ENCODE data around the gene KRT3. TPM values are rescaled to one million over a fixed set of nuclear protein-coding genes. Genes with fewer than 3 reads are reported as not detected.

The KRT3 gene
- total RNA-seq, 1 experiment from 2014 or later = not detected

DNA sequence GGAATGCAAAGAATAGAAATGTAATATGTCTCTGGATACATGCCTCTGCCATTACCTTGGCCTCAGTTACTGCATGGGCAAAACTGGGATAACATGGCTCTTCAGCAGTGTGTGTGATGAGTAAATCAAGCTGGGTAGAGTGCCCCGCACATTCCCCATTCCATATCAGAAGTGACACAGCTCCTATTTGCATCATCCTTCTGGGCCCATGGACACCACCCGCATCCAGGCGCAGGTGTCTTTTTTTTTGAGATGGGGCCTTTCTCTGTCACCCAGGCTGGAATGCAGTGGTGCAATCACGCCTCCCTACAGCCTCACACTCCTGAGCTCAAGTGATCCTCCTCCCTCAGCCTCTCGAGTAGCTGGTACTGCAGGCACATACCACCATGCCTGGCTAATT is 50.4 kb downstream of the KRT3 start:
- no peak for TF ChIP-seq CTCF (IDR thresholded peaks at IDR 0.05; ENCODE audit: unreplicated experiment)
- H3K27me3 Mint-ChIP-seq (ENCODE audit: insufficient read depth, unreplicated experiment) = peaks cover 64% of the 10 kb centered on the region
- intact Hi-C loops (cut with micrococcal nuclease) = no loop called here
- ChIA-PET POLR2A (interaction anchor here (0.6 kb wide), 2 partner anchors 28 to 596 kb away, joined by 3 read pairs; no protein-coding TSS in a partner anchor), CTCF (interaction anchor here (0.7 kb wide), 1 partner anchor 29 kb away, joined by 3 read pairs; no protein-coding TSS in a partner anchor)
- H3K4me3 Mint-ChIP-seq (ENCODE audit: unreplicated experiment) = no peak overlapping the region
- H3K9me3 Mint-ChIP-seq (ENCODE audit: unreplicated experiment) = no peaks in the 10 kb centered on the region
- no peak for DNase-seq (ENCODE audit: unreplicated experiment)
- no TSS peak for BruUV-seq (replicated peaks)
- no peaks in the 10 kb centered on the region for H3K4me1 Mint-ChIP-seq (ENCODE audit: insufficient read depth, unreplicated experiment)
- no peak overlapping the region for H3K27ac Mint-ChIP-seq (ENCODE audit: low read depth, unreplicated experiment)
- no peaks in the 10 kb centered on the region for H3K36me3 Mint-ChIP-seq (ENCODE audit: insufficient read depth, unreplicated experiment)

DNA sequence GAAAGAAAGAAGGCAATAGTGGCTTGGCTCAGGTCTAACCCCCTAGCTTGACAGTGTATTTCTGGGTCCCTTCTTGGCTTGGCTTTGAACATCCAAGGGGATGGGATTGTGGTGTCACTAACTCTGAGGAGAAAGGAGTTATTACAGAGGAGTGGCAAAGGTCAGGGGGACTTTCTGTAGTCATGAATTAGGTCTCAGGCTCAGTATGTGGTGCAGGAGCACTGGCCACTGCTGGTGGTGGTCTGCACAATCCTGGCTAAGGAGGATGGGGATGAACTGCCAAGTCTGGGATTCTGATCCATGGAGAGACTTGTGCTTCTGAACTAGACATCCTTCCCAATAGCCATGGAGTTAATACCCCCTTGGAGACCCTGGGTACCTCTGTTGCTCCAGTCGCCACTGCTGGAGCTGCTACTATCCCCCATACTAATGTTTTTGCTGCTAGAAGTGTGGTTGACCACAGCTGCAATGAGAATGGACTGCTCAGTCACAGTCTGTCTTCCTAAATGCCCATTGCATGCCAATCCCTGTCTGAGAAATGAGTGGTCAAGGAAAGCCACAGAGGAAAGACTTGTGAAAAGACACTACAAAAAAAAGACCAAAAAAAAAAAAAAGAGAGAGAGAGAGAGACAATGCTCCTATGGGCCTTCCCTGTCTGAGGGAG is 51.3 kb downstream of the KRT3 start:
- no peak overlapping the region for H3K4me3 Mint-ChIP-seq (ENCODE audit: unreplicated experiment)
- H3K4me1 Mint-ChIP-seq (ENCODE audit: insufficient read depth, unreplicated experiment) = no peaks in the 10 kb centered on the region
- H3K27ac Mint-ChIP-seq (ENCODE audit: low read depth, unreplicated experiment) = no peak overlapping the region
- DNase-seq (ENCODE audit: unreplicated experiment) = no peak
- peaks cover 62% of the 10 kb centered on the region for H3K27me3 Mint-ChIP-seq (ENCODE audit: insufficient read depth, unreplicated experiment)
- no TSS peak for BruUV-seq (replicated peaks)
- CTCF ChIA-PET = no interaction called here
- POLR2A ChIA-PET = interaction anchor here (0.7 kb wide), 1 partner anchor 26 kb away, joined by 3 read pairs; no protein-coding TSS in a partner anchor
- no peak for TF ChIP-seq CTCF (IDR thresholded peaks at IDR 0.05; ENCODE audit: unreplicated experiment)
- H3K36me3 Mint-ChIP-seq (ENCODE audit: insufficient read depth, unreplicated experiment) = no peaks in the 10 kb centered on the region
- intact Hi-C loops (cut with micrococcal nuclease) = no loop called here
- H3K9me3 Mint-ChIP-seq (ENCODE audit: unreplicated experiment) = no peaks in the 10 kb centered on the region

- TF ChIP-seq CTCF (IDR thresholded peaks at IDR 0.05; ENCODE audit: unreplicated experiment) = no peak
- H3K27me3 Mint-ChIP-seq (ENCODE audit: insufficient read depth, unreplicated experiment) = peaks cover 48% of the 10 kb centered on the region
- intact Hi-C loops (cut with micrococcal nuclease) = no loop called here
- no peak overlapping the region for H3K27ac Mint-ChIP-seq (ENCODE audit: low read depth, unreplicated experiment)
- no peaks in the 10 kb centered on the region for H3K4me1 Mint-ChIP-seq (ENCODE audit: insufficient read depth, unreplicated experiment)
- no TSS peak for BruUV-seq (replicated peaks)
- ChIA-PET CTCF (no interaction called here), POLR2A (interaction anchor here (0.5 kb wide), 1 partner anchor 752 kb away, joined by 3 read pairs; no protein-coding TSS in a partner anchor)
- no peak for DNase-seq (ENCODE audit: unreplicated experiment)
- H3K36me3 Mint-ChIP-seq (ENCODE audit: insufficient read depth, unreplicated experiment) = no peaks in the 10 kb centered on the region
- H3K4me3 Mint-ChIP-seq (ENCODE audit: unreplicated experiment) = no peak overlapping the region
- no peaks in the 10 kb centered on the region for H3K9me3 Mint-ChIP-seq (ENCODE audit: unreplicated experiment)
Observed at GRCh38 chr12:52742822-52743457, 53.0 kb downstream of the KRT3 start.

GRCh38 chr12:52742196-52742580 is 53.7 kb downstream of the KRT3 start:
- BruUV-seq (replicated peaks) = no TSS peak
- DNase-seq (ENCODE audit: unreplicated experiment) = no peak
- Mint-ChIP-seq H3K36me3 (ENCODE audit: insufficient read depth, unreplicated experiment) (no peaks in the 10 kb centered on the region), H3K27ac (ENCODE audit: low read depth, unreplicated experiment) (no peak overlapping the region), H3K27me3 (ENCODE audit: insufficient read depth, unreplicated experiment) (peaks cover 48% of the 10 kb centered on the region), H3K4me1 (ENCODE audit: insufficient read depth, unreplicated experiment) (no peaks in the 10 kb centered on the region), H3K9me3 (ENCODE audit: unreplicated experiment) (no peaks in the 10 kb centered on the region), H3K4me3 (ENCODE audit: unreplicated experiment) (no peak overlapping the region)
- intact Hi-C loops (cut with micrococcal nuclease) = no loop called here
- ChIA-PET POLR2A (no interaction called here), CTCF (no interaction called here)
- TF ChIP-seq CTCF (IDR thresholded peaks at IDR 0.05; ENCODE audit: unreplicated experiment) = no peak

Data from MCF 10A (cell line).